Measurements from ENCODE around the gene MAD2L2.

MAD2L2 gene

DNA sequence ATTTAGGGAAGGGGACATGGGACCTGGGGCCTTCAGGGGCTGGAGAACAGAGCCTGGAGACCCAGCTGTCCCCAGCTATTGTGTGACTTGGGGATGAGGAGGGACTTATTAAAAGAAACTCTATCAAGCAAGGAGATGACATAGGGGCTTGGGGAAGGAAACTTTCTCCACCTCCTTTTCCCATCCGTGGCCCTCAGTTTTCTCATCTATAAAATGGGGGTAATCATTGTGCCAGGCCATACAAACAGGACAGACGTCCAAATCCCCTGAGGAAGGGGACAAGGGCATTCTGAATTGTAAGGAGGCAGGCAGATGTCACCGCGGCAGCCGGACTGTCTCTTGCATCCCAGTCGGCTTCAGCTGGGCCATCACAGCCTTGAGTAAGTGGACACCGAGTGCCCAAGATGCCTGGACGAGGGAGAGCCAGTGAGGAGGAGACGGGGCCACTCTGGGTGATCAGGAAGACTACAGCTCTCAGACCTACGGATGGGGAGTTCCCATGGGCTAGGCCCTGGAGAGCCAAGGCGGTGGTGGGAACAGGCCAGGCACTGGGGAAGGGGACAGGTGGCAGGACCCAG lies 28.7 kb downstream of the MAD2L2 start:
- TF ChIP-seq EZH2phosphoT487 (IDR thresholded peaks at IDR 0.05; ENCODE audit: borderline replicate concordance, low read length): no peak
- TF ChIP-seq, protein P1, sequence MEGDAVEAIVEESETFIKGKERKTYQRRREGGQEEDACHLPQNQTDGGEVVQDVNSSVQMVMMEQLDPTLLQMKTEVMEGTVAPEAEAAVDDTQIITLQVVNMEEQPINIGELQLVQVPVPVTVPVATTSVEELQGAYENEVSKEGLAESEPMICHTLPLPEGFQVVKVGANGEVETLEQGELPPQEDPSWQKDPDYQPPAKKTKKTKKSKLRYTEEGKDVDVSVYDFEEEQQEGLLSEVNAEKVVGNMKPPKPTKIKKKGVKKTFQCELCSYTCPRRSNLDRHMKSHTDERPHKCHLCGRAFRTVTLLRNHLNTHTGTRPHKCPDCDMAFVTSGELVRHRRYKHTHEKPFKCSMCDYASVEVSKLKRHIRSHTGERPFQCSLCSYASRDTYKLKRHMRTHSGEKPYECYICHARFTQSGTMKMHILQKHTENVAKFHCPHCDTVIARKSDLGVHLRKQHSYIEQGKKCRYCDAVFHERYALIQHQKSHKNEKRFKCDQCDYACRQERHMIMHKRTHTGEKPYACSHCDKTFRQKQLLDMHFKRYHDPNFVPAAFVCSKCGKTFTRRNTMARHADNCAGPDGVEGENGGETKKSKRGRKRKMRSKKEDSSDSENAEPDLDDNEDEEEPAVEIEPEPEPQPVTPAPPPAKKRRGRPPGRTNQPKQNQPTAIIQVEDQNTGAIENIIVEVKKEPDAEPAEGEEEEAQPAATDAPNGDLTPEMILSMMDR (IDR thresholded peaks at IDR 0.05; ENCODE audit: low read depth, low read length, poor library complexity, severe bottlenecking): no peak
- Histone ChIP-seq H3K27me3 (ENCODE audit: control insufficient read depth, low read length) (peaks cover 18% of the 10 kb centered on the region), H3K4me3 (ENCODE audit: low read length) (no peak overlapping the region), H3K4me2 (ENCODE audit: low read length) (no peak overlapping the region), H3K9me2 (replicated peaks; ENCODE audit: control insufficient read depth, low read length) (no peaks in the 10 kb centered on the region), H4K20me1 (ENCODE audit: control insufficient read depth, insufficient read depth, low read depth, low read length) (no peaks in the 10 kb centered on the region), H3K9me3 (ENCODE audit: control insufficient read depth, insufficient read depth, low read length) (no peaks in the 10 kb centered on the region), H3K79me2 (ENCODE audit: control insufficient read depth, low read length) (no peaks in the 10 kb centered on the region), H3F3A (ENCODE audit: control insufficient read depth, insufficient read depth) (peaks cover 11% of the 10 kb centered on the region), H3K36me3 (ENCODE audit: control insufficient read depth, low read length) (no peaks in the 10 kb centered on the region; the same call in 1 of the 2 replicates), H3K4me1 (ENCODE audit: control insufficient read depth, low read length) (peaks cover 24% of the 10 kb centered on the region), H3K27ac (ENCODE audit: low read depth, low read length) (no peak overlapping the region)

DNA sequence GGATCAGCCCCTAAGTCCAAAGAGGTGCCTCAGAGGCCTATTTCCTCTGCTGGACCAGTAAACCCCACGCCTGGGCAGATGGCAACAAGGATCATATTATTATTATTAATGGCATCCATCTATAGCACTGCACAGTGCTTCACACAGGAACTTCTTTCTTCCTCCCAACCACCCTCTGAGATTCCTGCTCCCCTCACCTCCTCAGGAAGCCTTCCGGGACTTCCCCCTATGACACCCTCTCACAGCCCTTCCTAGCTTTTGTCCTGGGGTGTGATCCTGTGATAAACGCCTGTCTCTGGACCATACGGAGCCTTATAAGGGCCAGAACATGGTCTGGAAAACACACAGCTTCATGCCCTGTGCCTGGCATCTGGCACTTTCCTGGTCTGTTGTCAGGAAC lies 29.9 kb downstream of the MAD2L2 start:
- no peak overlapping the region for H3K27ac ChIP-seq (ENCODE audit: low read depth, low read length)
- peak overlapping the region; percentile 35; the same call in 1 of the 2 replicates for H3K4me3 ChIP-seq (ENCODE audit: low read length)
- no peak for TF ChIP-seq EZH2phosphoT487 (IDR thresholded peaks at IDR 0.05; ENCODE audit: borderline replicate concordance, low read length)
- TF ChIP-seq, protein P1 (IDR thresholded peaks at IDR 0.05; ENCODE audit: low read depth, low read length, poor library complexity, severe bottlenecking): no peak
- no peaks in the 10 kb centered on the region for H3K9me3 ChIP-seq (ENCODE audit: control insufficient read depth, insufficient read depth, low read length)
- no peaks in the 10 kb centered on the region for H4K20me1 ChIP-seq (ENCODE audit: control insufficient read depth, insufficient read depth, low read depth, low read length)
- peaks cover 24% of the 10 kb centered on the region for H3K4me1 ChIP-seq (ENCODE audit: control insufficient read depth, low read length)
- no peaks in the 10 kb centered on the region for H3K9me2 ChIP-seq (replicated peaks; ENCODE audit: control insufficient read depth, low read length)
- peaks cover 7% of the 10 kb centered on the region for H3F3A ChIP-seq (ENCODE audit: control insufficient read depth, insufficient read depth)
- peaks cover 18% of the 10 kb centered on the region for H3K27me3 ChIP-seq (ENCODE audit: control insufficient read depth, low read length)
- no peaks in the 10 kb centered on the region for H3K79me2 ChIP-seq (ENCODE audit: control insufficient read depth, low read length)
- H3K4me2 ChIP-seq (ENCODE audit: low read length): peak overlapping the region; percentile 57
- H3K36me3 ChIP-seq (ENCODE audit: control insufficient read depth, low read length): no peaks in the 10 kb centered on the region

DNA sequence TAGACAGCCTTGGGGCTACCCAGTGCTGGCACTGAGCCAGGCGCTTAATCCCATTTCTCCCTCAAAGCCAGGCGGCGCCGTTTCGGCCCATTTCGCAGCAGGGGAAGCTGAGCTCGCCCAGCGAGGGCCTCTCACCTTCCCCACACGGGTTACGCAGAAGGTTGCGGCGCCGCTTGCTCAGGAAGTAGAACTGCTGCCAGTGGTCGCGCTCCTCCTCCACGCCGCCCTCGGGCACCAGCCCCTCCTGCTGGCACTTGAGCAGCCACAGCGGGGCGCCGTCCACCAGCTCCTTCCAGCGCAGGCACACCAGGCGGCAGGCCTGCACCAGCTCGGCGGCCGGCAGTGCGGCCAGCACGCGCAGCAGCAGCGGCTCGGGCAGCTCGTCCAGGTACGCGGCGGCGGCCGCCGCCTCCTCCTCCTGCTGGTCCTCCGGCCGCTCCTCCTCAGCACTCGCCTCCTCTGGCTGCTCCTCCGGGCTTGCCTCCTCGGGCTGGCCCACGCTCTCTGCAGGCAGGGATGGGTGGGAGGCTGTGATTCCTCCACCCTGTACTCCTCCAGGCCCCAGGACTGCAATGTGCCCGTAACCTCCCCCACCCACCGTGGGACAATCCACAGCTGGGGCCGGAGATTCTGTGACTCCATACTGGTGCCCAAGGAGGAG lies 30.5 kb downstream of the MAD2L2 start:
- Histone ChIP-seq H3K4me1 (ENCODE audit: control insufficient read depth, low read length) (peaks cover 21% of the 10 kb centered on the region), H3K79me2 (ENCODE audit: control insufficient read depth, low read length) (no peaks in the 10 kb centered on the region), H3K9me2 (replicated peaks; ENCODE audit: control insufficient read depth, low read length) (no peaks in the 10 kb centered on the region), H3K27ac (ENCODE audit: low read depth, low read length) (no peak overlapping the region), H3K9me3 (ENCODE audit: control insufficient read depth, insufficient read depth, low read length) (no peaks in the 10 kb centered on the region), H3K27me3 (ENCODE audit: control insufficient read depth, low read length) (peaks cover 18% of the 10 kb centered on the region), H3K36me3 (ENCODE audit: control insufficient read depth, low read length) (no peaks in the 10 kb centered on the region), H3K4me2 (ENCODE audit: low read length) (peak overlapping the region; percentile 57), H4K20me1 (ENCODE audit: control insufficient read depth, insufficient read depth, low read depth, low read length) (no peaks in the 10 kb centered on the region), H3F3A (ENCODE audit: control insufficient read depth, insufficient read depth) (peaks cover 7% of the 10 kb centered on the region), H3K4me3 (ENCODE audit: low read length) (peak overlapping the region; percentile 35)
- TF ChIP-seq EZH2phosphoT487 (IDR thresholded peaks at IDR 0.05; ENCODE audit: borderline replicate concordance, low read length): no peak; the same call in 1 of the 2 replicates
- TF ChIP-seq, protein P1 (IDR thresholded peaks at IDR 0.05; ENCODE audit: low read depth, low read length, poor library complexity, severe bottlenecking): peak; percentile 79

Measured in DOHH2 (cell line).